WTC11 (cell line): ENCODE measurements around the gene INSM2. TPM values are rescaled to one million over a fixed set of nuclear protein-coding genes. Genes with fewer than 3 reads are reported as not detected.

ENCODE experiments used
- ATAC-seq: fragments of 200-7000 bp; cut with Tn5 transposase; 2 replicates; pipeline ENCODE4 v1.10.0; 2021; ENCODE audit warnings: mild to moderate bottlenecking, moderate library complexity
- CTCF ChIA-PET: fragments of 300-600 bp; sonication (Branson Sonifier 250); formaldehyde crosslinking; loops from one replicate; lab custom pipeline; 2021; ENCODE audit warnings: antibody characterized with exemption; lab: Charles Lee
- POLR2A ChIA-PET: fragments of 350-600 bp; sonication (Branson Sonifier 250); formaldehyde crosslinking; loops from one replicate; lab custom pipeline; 2021; ENCODE audit warnings: antibody characterized with exemption; lab: Charles Lee
- DNase-seq: peaks from one replicate; pipeline ENCODE4 v3.0.0; 2021; ENCODE audit warnings: low spot score
- H3K27ac Mint-ChIP-seq: 2 replicates; pipeline ENCODE4 v1.8.0; 2021; ENCODE audit warnings: mixed read lengths
- H3K27me3 Mint-ChIP-seq: 2 replicates; pipeline ENCODE4 v1.8.0; 2021; ENCODE audit warnings: low read depth, mild to moderate bottlenecking, moderate library complexity, mixed read lengths
- H3K36me3 Mint-ChIP-seq: 2 replicates; pipeline ENCODE4 v1.8.0; 2021; ENCODE audit warnings: mixed read lengths
- H3K4me1 Mint-ChIP-seq: 2 replicates; pipeline ENCODE4 v1.8.0; 2022; ENCODE audit warnings: mixed read lengths
- H3K4me3 Mint-ChIP-seq: 2 replicates; pipeline ENCODE4 v1.8.0; 2021; ENCODE audit warnings: mild to moderate bottlenecking, moderate library complexity, mixed read lengths
- H3K9me3 Mint-ChIP-seq: 2 replicates; pipeline ENCODE4 v1.8.0; 2021; ENCODE audit warnings: mixed read lengths
- GABPB1 ChIP-seq: sonication (generic); formaldehyde crosslinking; IDR thresholded peaks from 2 replicates; pipeline ENCODE4 v1.8.1; 2023; ENCODE audit warnings: mild to moderate bottlenecking, missing genetic modification reagents
- GTF2I ChIP-seq: fragments of 250-450 bp; sonication (Bioruptor Pico); conservative IDR thresholded peaks from 2 replicates; pipeline ENCODE4 v1.4.0; 2021; ENCODE audit warnings: mild to moderate bottlenecking
- IRF2 ChIP-seq: sonication (generic); formaldehyde crosslinking; IDR thresholded peaks from 2 replicates; pipeline ENCODE4 v1.8.0; 2022; ENCODE audit warnings: low read depth, missing genetic modification reagents, borderline replicate concordance
- JAZF1 ChIP-seq: fragments of 250-450 bp; sonication (Bioruptor Pico); IDR thresholded peaks from 2 replicates; pipeline ENCODE4 v1.9.0; 2021; ENCODE audit warnings: moderate library complexity, mild to moderate bottlenecking, inconsistent platforms
- NFE2L1 ChIP-seq: sonication (generic); formaldehyde crosslinking; IDR thresholded peaks from 2 replicates; pipeline ENCODE4 v1.8.1; 2023; ENCODE audit warnings: missing genetic modification reagents
- NFYB ChIP-seq: sonication (generic); formaldehyde crosslinking; conservative IDR thresholded peaks from 2 replicates; pipeline ENCODE4 v1.8.0; 2022; ENCODE audit warnings: low read depth, missing genetic modification reagents
- OVOL2 ChIP-seq: fragments of 250-450 bp; sonication (Bioruptor Pico); IDR thresholded peaks from 2 replicates; pipeline ENCODE4 v1.9.0; 2021; ENCODE audit warnings: mild to moderate bottlenecking, borderline replicate concordance
- SMAD3 ChIP-seq: sonication (generic); formaldehyde crosslinking; IDR thresholded peaks from 2 replicates; pipeline ENCODE4 v1.8.0; 2022; ENCODE audit warnings: missing genetic modification reagents, mild to moderate bottlenecking, borderline replicate concordance
- SOX15 ChIP-seq: fragments of 250-450 bp; sonication (Bioruptor Pico); IDR thresholded peaks from 2 replicates; pipeline ENCODE4 v1.9.0; 2021; ENCODE audit warnings: mild to moderate bottlenecking
- TCF7 ChIP-seq: sonication (generic); formaldehyde crosslinking; IDR thresholded peaks from 2 replicates; pipeline ENCODE4 v1.8.0; 2022; ENCODE audit warnings: mild to moderate bottlenecking, low read depth, missing genetic modification reagents, moderate library complexity
- TP53 ChIP-seq: sonication (generic); formaldehyde crosslinking; IDR thresholded peaks from 2 replicates; pipeline ENCODE4 v1.8.1; 2023; ENCODE audit warnings: mild to moderate bottlenecking, missing genetic modification reagents
- ZNF263 ChIP-seq: sonication (generic); formaldehyde crosslinking; IDR thresholded peaks from 2 replicates; pipeline ENCODE4 v1.8.1; 2022; ENCODE audit warnings: low read depth, mild to moderate bottlenecking, moderate library complexity, missing genetic modification reagents
- ZNF416 ChIP-seq: fragments of 250-450 bp; sonication (Bioruptor Pico); IDR thresholded peaks from 2 replicates; pipeline ENCODE4 v1.9.0; 2021; ENCODE audit warnings: mild to moderate bottlenecking, inconsistent platforms
- total RNA-seq: library from RNA; stranded (reverse); gene quantifications from 3 replicates; pipeline ENCODE4 v1.2.3, GENCODE V29; 2021
- TF ChIP-seq, protein P1 (sequence below): sonication (generic); formaldehyde crosslinking; IDR thresholded peaks from 2 replicates; pipeline ENCODE4 v1.8.1; 2023; ENCODE audit warnings: mild to moderate bottlenecking, missing genetic modification reagents
- TF ChIP-seq, protein P2 (sequence below): sonication (generic); formaldehyde crosslinking; conservative IDR thresholded peaks from 2 replicates; pipeline ENCODE4 v1.8.1; 2023; ENCODE audit warnings: mild to moderate bottlenecking, low read depth, missing genetic modification reagents, moderate library complexity
- TF ChIP-seq, protein P3 (sequence below): sonication (generic); formaldehyde crosslinking; conservative IDR thresholded peaks from 2 replicates; pipeline ENCODE4 v1.8.1; 2022; ENCODE audit warnings: mild to moderate bottlenecking, missing genetic modification reagents
- TF ChIP-seq, protein P4 (sequence below): sonication (generic); formaldehyde crosslinking; IDR thresholded peaks from 2 replicates; pipeline ENCODE4 v1.8.0; 2022; ENCODE audit warnings: mild to moderate bottlenecking, missing genetic modification reagents
- TF ChIP-seq, protein P5 (sequence below): sonication (generic); formaldehyde crosslinking; IDR thresholded peaks from 2 replicates; pipeline ENCODE4 v1.8.0; 2022; ENCODE audit warnings: mild to moderate bottlenecking, missing genetic modification reagents
- TF ChIP-seq, protein P6 (sequence below): sonication (generic); formaldehyde crosslinking; IDR thresholded peaks from 2 replicates; pipeline ENCODE4 v1.8.0; 2023; ENCODE audit warnings: missing genetic modification reagents

Gene INSM2
- total RNA-seq, 1 experiment from 2014 or later: 0.07 TPM

DNA sequence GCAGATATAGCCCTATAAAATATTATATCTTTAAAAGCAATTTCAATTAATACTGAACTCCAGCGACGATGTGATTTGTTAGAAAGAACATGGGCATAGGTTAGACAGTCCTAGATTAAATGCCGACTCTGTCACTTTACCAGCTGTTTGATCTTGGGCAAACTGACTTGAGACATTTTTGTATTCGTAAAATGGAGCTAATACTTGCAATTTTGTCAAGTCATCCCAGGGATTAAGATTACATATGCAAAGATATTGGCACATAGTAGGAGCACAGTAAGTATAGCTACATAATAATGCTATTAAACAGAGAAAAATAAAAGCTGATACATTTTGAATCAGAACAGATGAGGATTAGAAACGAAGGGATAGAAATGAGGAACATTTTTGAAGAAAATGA, 9.0 kb downstream of the INSM2 start (continued):
- TF ChIP-seq, protein P1, sequence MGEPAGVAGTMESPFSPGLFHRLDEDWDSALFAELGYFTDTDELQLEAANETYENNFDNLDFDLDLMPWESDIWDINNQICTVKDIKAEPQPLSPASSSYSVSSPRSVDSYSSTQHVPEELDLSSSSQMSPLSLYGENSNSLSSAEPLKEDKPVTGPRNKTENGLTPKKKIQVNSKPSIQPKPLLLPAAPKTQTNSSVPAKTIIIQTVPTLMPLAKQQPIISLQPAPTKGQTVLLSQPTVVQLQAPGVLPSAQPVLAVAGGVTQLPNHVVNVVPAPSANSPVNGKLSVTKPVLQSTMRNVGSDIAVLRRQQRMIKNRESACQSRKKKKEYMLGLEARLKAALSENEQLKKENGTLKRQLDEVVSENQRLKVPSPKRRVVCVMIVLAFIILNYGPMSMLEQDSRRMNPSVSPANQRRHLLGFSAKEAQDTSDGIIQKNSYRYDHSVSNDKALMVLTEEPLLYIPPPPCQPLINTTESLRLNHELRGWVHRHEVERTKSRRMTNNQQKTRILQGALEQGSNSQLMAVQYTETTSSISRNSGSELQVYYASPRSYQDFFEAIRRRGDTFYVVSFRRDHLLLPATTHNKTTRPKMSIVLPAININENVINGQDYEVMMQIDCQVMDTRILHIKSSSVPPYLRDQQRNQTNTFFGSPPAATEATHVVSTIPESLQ (CRISPR knock-in tag): no peak
- no peak for TF ChIP-seq TP53
- TF ChIP-seq GTF2I (CRISPR knock-in tag): no peak
- TF ChIP-seq, protein P2, sequence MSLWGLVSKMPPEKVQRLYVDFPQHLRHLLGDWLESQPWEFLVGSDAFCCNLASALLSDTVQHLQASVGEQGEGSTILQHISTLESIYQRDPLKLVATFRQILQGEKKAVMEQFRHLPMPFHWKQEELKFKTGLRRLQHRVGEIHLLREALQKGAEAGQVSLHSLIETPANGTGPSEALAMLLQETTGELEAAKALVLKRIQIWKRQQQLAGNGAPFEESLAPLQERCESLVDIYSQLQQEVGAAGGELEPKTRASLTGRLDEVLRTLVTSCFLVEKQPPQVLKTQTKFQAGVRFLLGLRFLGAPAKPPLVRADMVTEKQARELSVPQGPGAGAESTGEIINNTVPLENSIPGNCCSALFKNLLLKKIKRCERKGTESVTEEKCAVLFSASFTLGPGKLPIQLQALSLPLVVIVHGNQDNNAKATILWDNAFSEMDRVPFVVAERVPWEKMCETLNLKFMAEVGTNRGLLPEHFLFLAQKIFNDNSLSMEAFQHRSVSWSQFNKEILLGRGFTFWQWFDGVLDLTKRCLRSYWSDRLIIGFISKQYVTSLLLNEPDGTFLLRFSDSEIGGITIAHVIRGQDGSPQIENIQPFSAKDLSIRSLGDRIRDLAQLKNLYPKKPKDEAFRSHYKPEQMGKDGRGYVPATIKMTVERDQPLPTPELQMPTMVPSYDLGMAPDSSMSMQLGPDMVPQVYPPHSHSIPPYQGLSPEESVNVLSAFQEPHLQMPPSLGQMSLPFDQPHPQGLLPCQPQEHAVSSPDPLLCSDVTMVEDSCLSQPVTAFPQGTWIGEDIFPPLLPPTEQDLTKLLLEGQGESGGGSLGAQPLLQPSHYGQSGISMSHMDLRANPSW (CRISPR knock-in tag): no peak
- no peak for TF ChIP-seq NFYB (CRISPR knock-in tag)
- TF ChIP-seq IRF2: no peak
- no peak for TF ChIP-seq ZNF416 (CRISPR knock-in tag)
- TF ChIP-seq, protein P3, sequence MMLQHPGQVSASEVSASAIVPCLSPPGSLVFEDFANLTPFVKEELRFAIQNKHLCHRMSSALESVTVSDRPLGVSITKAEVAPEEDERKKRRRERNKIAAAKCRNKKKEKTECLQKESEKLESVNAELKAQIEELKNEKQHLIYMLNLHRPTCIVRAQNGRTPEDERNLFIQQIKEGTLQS (CRISPR knock-in tag): no peak

DNA sequence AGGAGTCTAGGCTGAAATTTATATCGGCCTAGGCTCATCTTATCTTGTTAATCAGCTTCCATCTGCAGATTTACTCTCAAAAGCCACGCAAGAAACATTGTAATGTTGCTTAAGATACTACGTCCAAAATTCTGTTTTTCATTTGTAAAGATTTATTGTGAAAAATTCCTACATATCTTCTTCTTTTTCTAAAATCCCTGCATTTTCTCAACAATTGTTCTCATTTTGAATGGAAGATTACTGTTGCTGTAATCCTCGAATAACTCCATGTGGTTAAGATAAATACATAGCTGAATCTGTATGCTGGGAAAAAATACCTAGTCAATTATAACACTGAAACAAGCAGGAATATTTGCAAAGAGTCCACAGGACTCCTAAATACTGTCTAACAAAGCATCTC, 15.6 kb downstream of the INSM2 start:
- Mint-ChIP-seq H3K9me3 (no peaks in the 10 kb centered on the region), H3K27ac (no peak overlapping the region), H3K36me3 (no peaks in the 10 kb centered on the region), H3K4me3 (no peak overlapping the region), H3K4me1 (peaks cover 8% of the 10 kb centered on the region; the same call in 1 of the 2 replicates), H3K27me3 (no peaks in the 10 kb centered on the region)
- ChIA-PET POLR2A (no interaction called here), CTCF (interaction anchor here (1.2 kb wide), 1 partner anchor 138 kb away, joined by 3 read pairs; no protein-coding TSS in a partner anchor)
- TF ChIP-seq GTF2I (CRISPR knock-in tag) (no peak), JAZF1 (no peak), ZNF263 (CRISPR knock-in tag) (no peak), TCF7 (CRISPR knock-in tag) (no peak)
- TF ChIP-seq, protein P4, sequence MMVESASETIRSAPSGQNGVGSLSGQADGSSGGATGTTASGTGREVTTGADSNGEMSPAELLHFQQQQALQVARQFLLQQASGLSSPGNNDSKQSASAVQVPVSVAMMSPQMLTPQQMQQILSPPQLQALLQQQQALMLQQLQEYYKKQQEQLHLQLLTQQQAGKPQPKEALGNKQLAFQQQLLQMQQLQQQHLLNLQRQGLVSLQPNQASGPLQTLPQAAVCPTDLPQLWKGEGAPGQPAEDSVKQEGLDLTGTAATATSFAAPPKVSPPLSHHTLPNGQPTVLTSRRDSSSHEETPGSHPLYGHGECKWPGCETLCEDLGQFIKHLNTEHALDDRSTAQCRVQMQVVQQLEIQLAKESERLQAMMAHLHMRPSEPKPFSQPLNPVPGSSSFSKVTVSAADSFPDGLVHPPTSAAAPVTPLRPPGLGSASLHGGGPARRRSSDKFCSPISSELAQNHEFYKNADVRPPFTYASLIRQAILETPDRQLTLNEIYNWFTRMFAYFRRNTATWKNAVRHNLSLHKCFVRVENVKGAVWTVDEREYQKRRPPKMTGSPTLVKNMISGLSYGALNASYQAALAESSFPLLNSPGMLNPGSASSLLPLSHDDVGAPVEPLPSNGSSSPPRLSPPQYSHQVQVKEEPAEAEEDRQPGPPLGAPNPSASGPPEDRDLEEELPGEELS (CRISPR knock-in tag): no peak
- TF ChIP-seq, protein P2 (CRISPR knock-in tag): no peak
- TF ChIP-seq, protein P3 (CRISPR knock-in tag): no peak
- ATAC-seq (no peak), DNase-seq (no peak)

DNA sequence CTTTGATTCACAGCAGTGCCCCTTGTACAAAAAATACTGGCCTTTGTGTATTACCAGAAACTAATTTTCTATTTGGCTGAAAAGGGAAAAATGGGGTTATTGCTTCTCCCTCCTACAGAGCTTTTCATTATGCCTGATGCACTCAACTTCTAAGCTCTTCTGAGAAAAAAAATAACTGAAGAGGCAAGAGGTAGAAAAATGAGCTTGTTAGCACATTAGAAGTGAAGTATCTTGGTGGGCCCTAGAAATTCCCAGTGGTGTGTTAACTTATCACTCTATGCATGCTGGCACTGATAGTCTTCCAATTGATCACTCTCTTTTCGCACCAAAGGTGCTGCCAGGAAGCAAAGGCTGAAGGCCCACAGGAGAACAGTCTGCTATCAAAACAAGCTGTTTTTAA, 17.1 kb downstream of the INSM2 start:
- H3K4me3 Mint-ChIP-seq: no peak overlapping the region
- no peaks in the 10 kb centered on the region for H3K9me3 Mint-ChIP-seq
- no peak for DNase-seq
- H3K4me1 Mint-ChIP-seq: peaks cover 8% of the 10 kb centered on the region; the same call in 1 of the 2 replicates
- no peaks in the 10 kb centered on the region for H3K36me3 Mint-ChIP-seq
- ChIA-PET POLR2A (no interaction called here), CTCF (interaction anchor here (1.0 to 1.5 kb wide), 2 partner anchors 112 to 136 kb away, joined by 3 to 4 read pairs; no protein-coding TSS in a partner anchor)
- ATAC-seq: no peak
- no peaks in the 10 kb centered on the region for H3K27me3 Mint-ChIP-seq
- no peak overlapping the region for H3K27ac Mint-ChIP-seq
- no peak for TF ChIP-seq GABPB1
- TF ChIP-seq, protein P5, sequence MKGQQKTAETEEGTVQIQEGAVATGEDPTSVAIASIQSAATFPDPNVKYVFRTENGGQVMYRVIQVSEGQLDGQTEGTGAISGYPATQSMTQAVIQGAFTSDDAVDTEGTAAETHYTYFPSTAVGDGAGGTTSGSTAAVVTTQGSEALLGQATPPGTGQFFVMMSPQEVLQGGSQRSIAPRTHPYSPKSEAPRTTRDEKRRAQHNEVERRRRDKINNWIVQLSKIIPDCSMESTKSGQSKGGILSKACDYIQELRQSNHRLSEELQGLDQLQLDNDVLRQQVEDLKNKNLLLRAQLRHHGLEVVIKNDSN: no peak
- TF ChIP-seq SMAD3 (CRISPR knock-in tag): no peak
- TF ChIP-seq, protein P4 (CRISPR knock-in tag): no peak
- TF ChIP-seq NFE2L1 (CRISPR knock-in tag): no peak
- no peak for TF ChIP-seq ZNF416 (CRISPR knock-in tag)
- TF ChIP-seq, protein P6, sequence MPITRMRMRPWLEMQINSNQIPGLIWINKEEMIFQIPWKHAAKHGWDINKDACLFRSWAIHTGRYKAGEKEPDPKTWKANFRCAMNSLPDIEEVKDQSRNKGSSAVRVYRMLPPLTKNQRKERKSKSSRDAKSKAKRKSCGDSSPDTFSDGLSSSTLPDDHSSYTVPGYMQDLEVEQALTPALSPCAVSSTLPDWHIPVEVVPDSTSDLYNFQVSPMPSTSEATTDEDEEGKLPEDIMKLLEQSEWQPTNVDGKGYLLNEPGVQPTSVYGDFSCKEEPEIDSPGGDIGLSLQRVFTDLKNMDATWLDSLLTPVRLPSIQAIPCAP (CRISPR knock-in tag): no peak
- no peak for TF ChIP-seq SOX15 (CRISPR knock-in tag)
- TF ChIP-seq OVOL2 (CRISPR knock-in tag): no peak
